H1 (cell line): ENCODE results near the gene PKP3. TPM values are rescaled to one million over a fixed set of nuclear protein-coding genes. Genes with fewer than 3 reads are reported as not detected.
A peak's percentile ranks its signal among the peaks of the same experiment; 100 is the strongest.

Experiments
- CTCF ChIA-PET: fragments of 300-600 bp; sonication (Branson Sonifier 250); formaldehyde crosslinking; loops from one replicate; lab custom pipeline; 2021; ENCODE audit not compliant: partially characterized antibody; lab: Charles Lee
- POLR2A ChIA-PET: fragments of 300-600 bp; sonication (Branson Sonifier 250); formaldehyde crosslinking; loops from one replicate; lab custom pipeline; 2021; ENCODE audit warnings: inconsistent platforms; ENCODE audit not compliant: partially characterized antibody; lab: Charles Lee
- DNase-seq, 2 experiments: peaks; one replicate each; pipeline versions ENCODE4 v3.0.0 to v3.0.0-alpha.2; 2010 to 2022; ENCODE audit warnings: low spot score in 2 of 2, low read depth in 1 of 2, mixed read lengths in 1 of 2
- FAIRE-seq: peaks from 2 replicates; lab custom pipeline; 2011; peaks lifted over from hg19 to GRCh38; lab: Jason Lieb, UNC
- H2AFZ ChIP-seq: 2 replicates; pipeline ENCODE4 v1.8.1; 2012; ENCODE audit warnings: low read length, inconsistent platforms
- H2AK5ac ChIP-seq: 2 replicates; pipeline ENCODE4 v1.6.1; 2013; ENCODE audit warnings: low read depth, low read length
- H2BK120ac ChIP-seq: replicated peaks from 2 replicates; pipeline ENCODE3; 2013; ENCODE audit warnings: low read depth, low read length, inconsistent platforms
- H2BK12ac ChIP-seq: 2 replicates; pipeline ENCODE4 v1.6.1; 2013; ENCODE audit warnings: low read depth, low read length
- H2BK15ac ChIP-seq: 2 replicates; pipeline ENCODE4 v1.6.1; 2013; ENCODE audit warnings: low read length
- H2BK20ac ChIP-seq: 2 replicates; pipeline ENCODE4 v1.6.1; 2013; ENCODE audit warnings: low read length
- H2BK5ac ChIP-seq: 2 replicates; pipeline ENCODE4 v1.6.1; 2013; ENCODE audit warnings: low read depth, low read length
- H3K14ac ChIP-seq: 2 replicates; pipeline ENCODE4 v1.6.1; 2013; ENCODE audit warnings: inconsistent platforms; ENCODE audit not compliant: insufficient read length
- H3K18ac ChIP-seq: 2 replicates; pipeline ENCODE4 v1.6.1; 2013; ENCODE audit warnings: low read length; ENCODE audit errors: extremely low read depth
- H3K23ac ChIP-seq: 2 replicates; pipeline ENCODE4 v1.6.1; 2013; ENCODE audit warnings: inconsistent platforms; ENCODE audit not compliant: insufficient read length
- H3K23me2 ChIP-seq: 2 replicates; pipeline ENCODE4 v1.6.1; 2013; ENCODE audit warnings: low read depth, low read length
- H3K27ac ChIP-seq: 2 replicates; pipeline ENCODE4 v1.6.1; 2011; ENCODE audit warnings: low read depth, low read length, inconsistent platforms
- H3K27me3 ChIP-seq, 4 experiments: replicated peaks in 1 of 4; 1 replicate in 1 of 4; 2 replicates in 3 of 4; pipeline versions ENCODE4 v1.6.1 to v1.8.1; 2011 to 2013; ENCODE audit warnings: low read length in 3 of 4, mild to moderate bottlenecking in 3 of 4, inconsistent platforms in 2 of 4, mixed read lengths in 2 of 4, moderate library complexity in 1 of 4; ENCODE audit not compliant: control insufficient read depth in 3 of 4, insufficient read depth in 3 of 4; ENCODE audit errors: extremely low read depth in 1 of 4
- H3K36me3 ChIP-seq, 4 experiments: 2 replicates each; pipeline versions ENCODE4 v1.6.1 to v1.8.1; 2011 to 2013; ENCODE audit warnings: mild to moderate bottlenecking in 4 of 4, low read length in 3 of 4, moderate library complexity in 2 of 4, control low read depth in 1 of 4, inconsistent platforms in 1 of 4; ENCODE audit not compliant: insufficient read depth in 4 of 4, control insufficient read depth in 2 of 4
- H3K4ac ChIP-seq: replicated peaks from 2 replicates; pipeline ENCODE3; 2013; ENCODE audit warnings: low read length, low read depth, mixed read lengths, inconsistent platforms; ENCODE audit not compliant: insufficient read length
- H3K4me1 ChIP-seq, 4 experiments: replicated peaks in 1 of 4; 1 replicate in 1 of 4; 2 replicates in 3 of 4; pipeline versions ENCODE4 v1.6.1 to v1.8.1; 2011 to 2013; ENCODE audit warnings: low read length in 3 of 4, inconsistent platforms in 2 of 4, mixed read lengths in 1 of 4; ENCODE audit not compliant: insufficient read depth in 4 of 4, control insufficient read depth in 3 of 4
- H3K4me2 ChIP-seq, 2 experiments: 2 replicates each; pipeline versions ENCODE4 v1.6.1 to v1.8.1; 2011 to 2013; ENCODE audit warnings: low read depth in 2 of 2, low read length in 2 of 2, control low read depth in 1 of 2, inconsistent platforms in 1 of 2, mild to moderate bottlenecking in 1 of 2; ENCODE audit not compliant: insufficient read depth in 1 of 2
- H3K4me3 ChIP-seq, 4 experiments: fragments of 200-600, 300-600 bp in 1 of 4; sonication (generic), shearing (Covaris generic), sonication (Bioruptor Twin) in 1 of 4; 2 replicates each; pipeline versions ENCODE4 v1.5.1 to v1.8.1; 2011 to 2016; ENCODE audit warnings: low read length in 4 of 4, low read depth in 3 of 4, control low read depth in 2 of 4, inconsistent platforms in 2 of 4, mild to moderate bottlenecking in 2 of 4, mixed read lengths in 1 of 4, moderate library complexity in 1 of 4; ENCODE audit not compliant: insufficient read depth in 2 of 4; ENCODE audit errors: extremely low read depth in 1 of 4
- H3K56ac ChIP-seq: replicated peaks from 2 replicates; pipeline ENCODE3; 2013; ENCODE audit warnings: low read depth, mild to moderate bottlenecking, mixed read lengths, low read length, inconsistent platforms; ENCODE audit not compliant: insufficient read length
- H3K79me1 ChIP-seq: 2 replicates; pipeline ENCODE4 v1.6.1; 2013; ENCODE audit warnings: low read depth, low read length, control low read depth
- H3K79me2 ChIP-seq, 2 experiments: 2 replicates each; pipeline versions ENCODE4 v1.6.1 to v1.8.1; 2012 to 2013; ENCODE audit warnings: low read length in 2 of 2, mild to moderate bottlenecking in 2 of 2, inconsistent platforms in 1 of 2; ENCODE audit not compliant: insufficient read depth in 2 of 2, control insufficient read depth in 1 of 2
- H3K9ac ChIP-seq, 4 experiments: replicated peaks in 1 of 4; 1 replicate in 1 of 4; 2 replicates in 3 of 4; pipeline versions ENCODE4 v1.6.1 to v1.8.1; 2011 to 2013; ENCODE audit warnings: low read depth in 3 of 4, low read length in 3 of 4, control low read depth in 2 of 4, mild to moderate bottlenecking in 2 of 4, moderate library complexity in 2 of 4, inconsistent platforms in 1 of 4; ENCODE audit errors: extremely low read depth in 1 of 4
- H3K9me3 ChIP-seq, 2 experiments: 2 replicates each; pipeline versions ENCODE4 v1.6.1 to v1.8.1; 2012 to 2013; ENCODE audit warnings: mild to moderate bottlenecking in 2 of 2, moderate library complexity in 2 of 2, control low read depth in 1 of 2, inconsistent platforms in 1 of 2, low read depth in 1 of 2, low read length in 1 of 2, mixed read lengths in 1 of 2; ENCODE audit not compliant: insufficient read depth in 2 of 2
- H4K20me1 ChIP-seq, 2 experiments: replicated peaks in 1 of 2; 2 replicates each; pipeline versions ENCODE3 to v1.8.1; 2011 to 2013; ENCODE audit warnings: inconsistent platforms in 2 of 2, low read length in 2 of 2, mild to moderate bottlenecking in 1 of 2; ENCODE audit not compliant: insufficient read depth in 2 of 2, control insufficient read depth in 1 of 2
- H4K5ac ChIP-seq: 2 replicates; pipeline ENCODE4 v1.6.1; 2013; ENCODE audit warnings: low read length, low read depth, mixed read lengths, inconsistent platforms; ENCODE audit not compliant: insufficient read length
- H4K8ac ChIP-seq: 2 replicates; pipeline ENCODE4 v1.8.0; 2013; ENCODE audit warnings: mild to moderate bottlenecking, moderate library complexity, low read length, inconsistent platforms; ENCODE audit not compliant: insufficient read depth; ENCODE audit errors: extremely low read depth
- H4K91ac ChIP-seq: replicated peaks from 2 replicates; pipeline ENCODE3; 2013; ENCODE audit warnings: low read length, mixed read lengths, inconsistent platforms; ENCODE audit not compliant: insufficient read length
- ASH2L ChIP-seq: fragments of 200-600, 300-600 bp; sonication (generic); IDR thresholded peaks from one replicate; pipeline ENCODE4 v1.7.1; 2017; ENCODE audit warnings: low read length
- BCL11A ChIP-seq, 2 experiments: IDR thresholded peaks; one replicate each; pipeline ENCODE4 v1.6.1; 2011; ENCODE audit warnings: low read depth in 2 of 2, low read length in 2 of 2, mild to moderate bottlenecking in 2 of 2
- CHD1 ChIP-seq: IDR thresholded peaks from 2 replicates; pipeline ENCODE4 v1.6.1; 2012; ENCODE audit warnings: low read depth, low read length, improper control_type of control experiment
- HDAC6 ChIP-seq: IDR thresholded peaks from one replicate; pipeline ENCODE4 v1.7.1; 2012; ENCODE audit warnings: low read depth, mild to moderate bottlenecking, inconsistent platforms, low read length, moderate library complexity
- MAFK ChIP-seq: IDR thresholded peaks from 2 replicates; pipeline ENCODE4 v1.6.1; 2012; ENCODE audit warnings: low read depth, mild to moderate bottlenecking, improper control_type of control experiment, low read length
- MAX ChIP-seq: IDR thresholded peaks from 2 replicates; pipeline ENCODE4 v1.6.1; 2012; ENCODE audit warnings: inconsistent platforms
- POLR2A ChIP-seq, 2 experiments: IDR thresholded peaks; 1 replicate in 1 of 2; 2 replicates in 1 of 2; pipeline ENCODE4 v1.6.1; 2011; ENCODE audit warnings: low read depth in 2 of 2, low read length in 2 of 2, mild to moderate bottlenecking in 2 of 2; ENCODE audit errors: control extremely low read depth in 1 of 2
- SIN3A ChIP-seq, 2 experiments: IDR thresholded peaks in 1 of 2; conservative IDR thresholded peaks in 1 of 2; 2 replicates each; pipeline ENCODE4 v1.6.1; 2011 to 2012; ENCODE audit warnings: low read length in 2 of 2, improper control_type of control experiment in 1 of 2, low read depth in 1 of 2, mild to moderate bottlenecking in 1 of 2
- TCF12 ChIP-seq: IDR thresholded peaks from 2 replicates; pipeline ENCODE4 v1.6.1; 2011; ENCODE audit warnings: low read depth, mild to moderate bottlenecking, low read length
- WGBS, 2 experiments: shearing (Covaris generic) in 1 of 2; methylation state at CpG; one replicate each; pipeline versions ENCODE4 v1.1.6 to v1.1.7; 2013 to 2015; ENCODE audit warnings: low lambda C conversion rate in 2 of 2, mixed read lengths in 2 of 2, inconsistent platforms in 1 of 2, low coverage in 1 of 2, missing lambda C conversion rate in 1 of 2; ENCODE audit not compliant: insufficient replicate concordance in 2 of 2, insufficient coverage in 1 of 2, insufficient read length in 1 of 2; ENCODE audit errors: extremely low coverage in 1 of 2, missing lambda C conversion rate in 1 of 2; 5-methylcytosine and 5-hydroxymethylcytosine counted together
- polyA plus RNA-seq, 7 experiments: library from polyadenylated mRNA; depleted of rRNA in 3 of 7; stranded (reverse) in 5 of 7; unstranded in 2 of 7; fragments of >200 nt in 5 of 7; fragments of 200-250 nt in 2 of 7; gene quantifications; 1 replicate in 5 of 7; 2 replicates in 1 of 7; 4 replicates in 1 of 7; pipeline versions ENCODE4 v1.2.1 to v1.2.3, GENCODE V29; 2011 to 2013; ENCODE audit warnings: missing spikeins in 2 of 7, mixed read lengths in 2 of 7
- total RNA-seq: library from RNA; stranded (reverse); fragmentation: NEBNext Ultra II Directional; extraction: Animal tissue kit (Norgen Biotek cat#: 25700); gene quantifications from 2 replicates; pipeline ENCODE4 v1.2.1, GENCODE V29; 2021

PKP3 gene
- total and polyA plus RNA-seq, 2 of the 8 experiments (the other 6 are each of a cell fraction or from before 2014, with no cell fraction given) = 16.7 to 28.7 TPM

DNA sequence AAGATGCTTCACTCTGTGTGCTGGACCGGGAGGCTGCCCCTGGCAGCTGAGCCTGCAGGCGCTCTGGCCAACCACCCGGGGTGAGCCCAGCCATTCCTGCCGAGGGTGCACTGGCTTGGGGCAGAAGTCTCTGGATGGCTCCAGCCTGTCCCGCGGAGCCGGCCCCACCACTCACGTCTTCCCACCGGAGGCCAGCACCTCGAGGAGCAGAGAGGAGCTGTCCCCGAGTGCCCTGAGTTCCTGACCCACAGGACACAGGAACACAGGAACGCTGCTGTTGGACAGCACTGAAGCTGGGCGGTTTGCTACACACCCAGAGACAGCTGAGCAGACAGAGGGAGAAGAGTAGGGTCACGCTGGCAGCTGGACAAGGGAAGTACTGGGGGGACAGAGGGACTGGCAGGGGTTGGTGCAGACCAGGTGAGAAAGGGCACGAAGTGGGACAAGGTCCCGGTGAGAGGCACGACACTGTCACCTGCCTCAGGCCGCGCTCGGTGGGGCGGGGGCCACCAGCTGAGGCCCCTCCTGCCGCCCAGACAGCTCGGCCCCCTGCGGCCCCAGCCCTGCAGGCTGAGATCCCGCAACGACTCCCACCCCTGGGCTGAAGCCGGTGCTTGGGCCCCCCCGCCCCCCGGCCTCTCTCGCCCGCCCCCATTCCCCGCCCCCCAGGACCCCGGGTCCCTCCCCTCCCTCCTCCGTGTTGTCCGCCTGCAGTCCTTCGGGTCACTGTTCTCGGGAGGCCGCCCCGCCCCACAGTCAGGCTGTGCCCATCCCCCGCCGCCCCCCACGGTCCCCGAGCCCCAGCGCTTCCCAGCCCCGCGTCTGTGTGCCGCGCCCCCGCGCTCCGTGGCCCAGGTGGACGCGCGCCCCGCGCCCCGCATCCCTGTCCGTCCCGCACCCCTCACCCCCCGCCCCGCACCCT, 25.3 kb upstream of the PKP3 start:
- peaks cover 3% of the 10 kb centered on the region; the same call in 1 of the 2 replicates for H3K23me2 ChIP-seq
- H2AK5ac ChIP-seq = 0 out of 2 replicates have a peak overlapping the region, but pooled peaks have one; percentile 57
- peak overlapping the region; percentile 95; the same call in 1 of the 2 replicates for H2BK15ac ChIP-seq
- H3K9me3 ChIP-seq = no peaks in the 10 kb centered on the region; a peak in 1 of 4 replicates
- no peak overlapping the region; a peak in 1 of 7 replicates for H3K9ac ChIP-seq
- ChIA-PET CTCF (interaction anchor here (0.5 to 13.4 kb wide), 12 partner anchors 21 to 390 kb away, joined by 3 to 212 read pairs (median 4); partner anchors contain the start of genes BET1L and RIC8A), POLR2A (interaction anchor here (0.7 to 3.4 kb wide), 30 partner anchors 9 to 466 kb away, joined by 3 to 16 read pairs (median 4); partner anchors contain the start of genes PGGHG and PTDSS2)
- 0 out of 2 replicates have a peak overlapping the region, but pooled peaks have one; percentile 52 for H2BK5ac ChIP-seq
- H3K4me1 ChIP-seq = peaks cover 0 to 12% (median 7%) of the 10 kb centered on the region in 4 experiments; a peak in 6 of 7 replicates
- H3K79me1 ChIP-seq = peaks cover 7% of the 10 kb centered on the region
- H3K36me3 ChIP-seq = peaks cover 6 to 16% (median 11%) of the 10 kb centered on the region in 4 experiments; a peak in 7 of 8 replicates
- H3K4me3 ChIP-seq = peak overlapping the region; percentile 11 to 70 (median 36); a peak in 6 of 8 replicates
- no peak for DNase-seq
- peak overlapping the region; percentile 87 for H3K18ac ChIP-seq
- peak overlapping the region; percentile 41 to 62 for H3K4me2 ChIP-seq
- peaks cover 0 to 5% (median 2%) of the 10 kb centered on the region in 4 experiments; a peak in 1 of 7 replicates for H3K27me3 ChIP-seq
- no peak overlapping the region for H3K23ac ChIP-seq
- WGBS, 2 experiments = 45% methylated on average over 15 of the region's 61 CpGs; no CpG with 5 or more reads in 1 of the 2 experiments
- no peak for FAIRE-seq
- H4K91ac ChIP-seq = peak overlapping the region; percentile 87
- H3K79me2 ChIP-seq = peaks cover 0 to 15% of the 10 kb centered on the region in 2 experiments; a peak in 1 of 4 replicates
- H2BK12ac ChIP-seq = peak overlapping the region; percentile 96; the same call in 1 of the 2 replicates
- H3K56ac ChIP-seq = no peak overlapping the region
- H3K4ac ChIP-seq = no peak overlapping the region
- H4K8ac ChIP-seq = 0 out of 2 replicates have a peak overlapping the region, but pooled peaks have one; percentile 1
- no peak overlapping the region for H2BK20ac ChIP-seq
- no peak overlapping the region for H2AFZ ChIP-seq
- H3K14ac ChIP-seq = no peak overlapping the region
- H4K20me1 ChIP-seq = peaks cover 0 to 2% of the 10 kb centered on the region in 2 experiments
- H4K5ac ChIP-seq = peak overlapping the region; percentile 37
- H2BK120ac ChIP-seq = peak overlapping the region; percentile 6
- H3K27ac ChIP-seq = no peak overlapping the region
- TF ChIP-seq MAFK (no peak), ASH2L (peak; percentile 32), CHD1 (no peak), MAX (peak; percentile 9; the same call in 1 of the 2 replicates), TCF12 (no peak), SIN3A (conservative IDR thresholded peaks at IDR 0.05 in 1 of 2, IDR thresholded peaks at IDR 0.05 in 1 of 2; ENCODE audit: low read depth in 1 of 2, low read length in 2 of 2) (0 out of 4 replicates have a peak, but pooled peaks of 1 of the 2 experiments have one; percentile 17), BCL11A (IDR thresholded peaks at IDR 0.05; ENCODE audit: low read depth in 2 of 2, low read length in 2 of 2) (no peak), POLR2A (IDR thresholded peaks at IDR 0.05; ENCODE audit: control extremely low read depth in 1 of 2, low read depth in 2 of 2, low read length in 2 of 2) (peak in 1 of 2 experiments; percentile 35; a peak in 1 of 3 replicates), HDAC6 (no peak)
